Mammary epithelial cell (primary cell): ENCODE results near the gene EXD3.

Experiments used
- CTCF ChIP-seq, 2 donors: IDR thresholded peaks in 1 of 2; conservative IDR thresholded peaks in 1 of 2; 2 replicates each; pipeline ENCODE4 v1.5.1; 2011 to 2012; ENCODE audit warnings: inconsistent platforms in 2 of 2, low read length in 2 of 2, mild to moderate bottlenecking in 2 of 2, control low read depth in 1 of 2, low read depth in 1 of 2; ENCODE audit not compliant: insufficient read depth in 1 of 2; ENCODE audit errors: extremely low read depth in 1 of 2
- EZH2 ChIP-seq: IDR thresholded peaks from 2 replicates; pipeline ENCODE4 v1.6.1; 2012; ENCODE audit warnings: low read length, inconsistent platforms, borderline replicate concordance

- TF ChIP-seq CTCF (conservative IDR thresholded peaks at IDR 0.05 in 1 of 2, IDR thresholded peaks at IDR 0.05 in 1 of 2; ENCODE audit: extremely low read depth in 1 of 2, insufficient read depth in 1 of 2, low read depth in 1 of 2, low read length in 2 of 2): no peak
- no peak for TF ChIP-seq EZH2
Observed at GRCh38 chr9:137461663-137462395, 38.9 kb upstream of the EXD3 start.
